Neuronal stem cell (in vitro differentiated cells): ENCODE data around the gene KIF15.

Source experiments
- DNase-seq: peaks from one replicate; pipeline ENCODE4 v3.0.0-alpha.2; 2013; ENCODE audit warnings: low spot score
- H2AFZ ChIP-seq: one replicate; pipeline ENCODE4 v1.6.1; 2013; ENCODE audit warnings: mild to moderate bottlenecking, low read length, inconsistent platforms
- H2AK5ac ChIP-seq: 2 replicates; pipeline ENCODE4 v1.6.1; 2013; ENCODE audit warnings: low read depth, mild to moderate bottlenecking, inconsistent platforms, low read length, moderate library complexity, mixed read lengths
- H2BK120ac ChIP-seq: 2 replicates; pipeline ENCODE4 v1.6.1; 2013; ENCODE audit warnings: low read depth, mild to moderate bottlenecking, inconsistent platforms, low read length, moderate library complexity, mixed read lengths
- H2BK12ac ChIP-seq: one replicate; pipeline ENCODE4 v1.6.1; 2013; ENCODE audit warnings: low read length, inconsistent platforms
- H2BK15ac ChIP-seq: 2 replicates; pipeline ENCODE4 v1.6.1; 2013; ENCODE audit warnings: mild to moderate bottlenecking, low read length, inconsistent platforms, mixed read lengths
- H2BK5ac ChIP-seq: one replicate; pipeline ENCODE4 v1.6.1; 2013; ENCODE audit warnings: inconsistent platforms, mild to moderate bottlenecking, low read length, moderate library complexity
- H3K14ac ChIP-seq: one replicate; pipeline ENCODE4 v1.6.1; 2013; ENCODE audit warnings: low read length, inconsistent platforms
- H3K18ac ChIP-seq: 2 replicates; pipeline ENCODE4 v1.6.1; 2013; ENCODE audit warnings: low read length, inconsistent platforms
- H3K23ac ChIP-seq: 2 replicates; pipeline ENCODE4 v1.6.1; 2013; ENCODE audit warnings: low read depth, mild to moderate bottlenecking, mixed read lengths, low read length, inconsistent platforms; ENCODE audit not compliant: poor library complexity
- H3K27ac ChIP-seq: replicated peaks from 3 replicates; pipeline ENCODE4 v1.5.1; 2013; ENCODE audit warnings: low read length, inconsistent platforms
- H3K27me3 ChIP-seq, 3 experiments: 2 replicates each; pipeline ENCODE4 v1.6.1; 2013; ENCODE audit warnings: low read length in 3 of 3, mild to moderate bottlenecking in 2 of 3, inconsistent platforms in 1 of 3, low read depth in 1 of 3, mixed read lengths in 1 of 3, moderate library complexity in 1 of 3; ENCODE audit not compliant: control insufficient read depth in 3 of 3, insufficient read depth in 3 of 3
- H3K36me3 ChIP-seq, 2 donors: replicated peaks in 1 of 2; 2 replicates each; pipeline ENCODE4 v1.6.1; 2013; ENCODE audit warnings: low read length in 2 of 2; ENCODE audit not compliant: control insufficient read depth in 2 of 2, insufficient read depth in 2 of 2
- H3K4ac ChIP-seq: 2 replicates; pipeline ENCODE4 v1.6.1; 2013; ENCODE audit warnings: inconsistent platforms, mild to moderate bottlenecking, low read length, moderate library complexity
- H3K4me1 ChIP-seq, 2 donors: 1 replicate in 1 of 2; 2 replicates in 1 of 2; pipeline ENCODE4 v1.6.1; 2013; ENCODE audit warnings: low read length in 2 of 2, low read depth in 1 of 2; ENCODE audit not compliant: control insufficient read depth in 2 of 2, insufficient read depth in 1 of 2
- H3K4me2 ChIP-seq: one replicate; pipeline ENCODE4 v1.6.1; 2013; ENCODE audit warnings: mild to moderate bottlenecking, low read length, inconsistent platforms; ENCODE audit not compliant: insufficient read depth, poor library complexity, severe bottlenecking
- H3K4me3 ChIP-seq, 2 donors: 2 replicates each; pipeline ENCODE4 v1.5.1; 2013; ENCODE audit warnings: low read length in 2 of 2, mild to moderate bottlenecking in 2 of 2, inconsistent platforms in 1 of 2, moderate library complexity in 1 of 2
- H3K79me1 ChIP-seq: one replicate; pipeline ENCODE4 v1.6.1; 2013; ENCODE audit warnings: low read depth, mild to moderate bottlenecking, inconsistent platforms, low read length, moderate library complexity
- H3K9ac ChIP-seq: one replicate; pipeline ENCODE4 v1.6.1; 2013; ENCODE audit warnings: mild to moderate bottlenecking, low read depth, low read length, inconsistent platforms; ENCODE audit not compliant: poor library complexity
- H3K9me3 ChIP-seq, 2 donors: replicated peaks in 1 of 2; 2 replicates each; pipeline versions ENCODE3 to v1.6.1; 2013; ENCODE audit warnings: low read length in 2 of 2, mild to moderate bottlenecking in 2 of 2, inconsistent platforms in 1 of 2, low read depth in 1 of 2, mixed read lengths in 1 of 2, moderate library complexity in 1 of 2; ENCODE audit not compliant: control insufficient read depth in 2 of 2, insufficient read depth in 1 of 2
- H4K8ac ChIP-seq: one replicate; pipeline ENCODE4 v1.6.1; 2013; ENCODE audit warnings: low read depth, mild to moderate bottlenecking, inconsistent platforms, low read length, moderate library complexity
- H4K91ac ChIP-seq: one replicate; pipeline ENCODE4 v1.6.1; 2013; ENCODE audit warnings: low read length, low read depth, mild to moderate bottlenecking, inconsistent platforms; ENCODE audit not compliant: poor library complexity
- WGBS, 2 donors: extraction: QIAGEN DNeasy Blood & Tissue Kit; methylation state at CpG; one replicate each; pipeline ENCODE4 v1.1.7; 2013; ENCODE audit warnings: missing lambda C conversion rate in 2 of 2, mixed read lengths in 1 of 2; ENCODE audit not compliant: insufficient read length in 2 of 2, insufficient replicate concordance in 1 of 2; ENCODE audit errors: extremely low coverage in 2 of 2; 5-methylcytosine and 5-hydroxymethylcytosine counted together

The KIF15 gene

GRCh38 chr3:44832032-44832431 is 70.4 kb downstream of the KIF15 start:
- Histone ChIP-seq H3K36me3 (peaks cover 24 to 90% of the 10 kb centered on the region in 2 donors), H3K4ac (no peak overlapping the region), H3K4me1 (no peaks in the 10 kb centered on the region), H3K79me1 (no peaks in the 10 kb centered on the region), H3K23ac (no peak overlapping the region), H3K4me3 (no peak overlapping the region), H2BK120ac (no peak overlapping the region), H3K27ac (no peak overlapping the region), H4K8ac (no peak overlapping the region), H4K91ac (no peak overlapping the region), H2AFZ (no peak overlapping the region), H2BK5ac (no peak overlapping the region), H2BK12ac (no peak overlapping the region), H2AK5ac (no peak overlapping the region), H3K14ac (no peak overlapping the region), H3K4me2 (no peak overlapping the region), H3K9me3 (peaks cover 1 to 14% of the 10 kb centered on the region in 2 donors), H3K18ac (no peak overlapping the region), H3K27me3 (no peaks in the 10 kb centered on the region), H3K9ac (no peak overlapping the region), H2BK15ac (no peak overlapping the region)
- WGBS, 2 donors: no CpG with 5 or more reads among the region's 1 CpG
- DNase-seq: no peak

GRCh38 chr3:44832965-44833364 is 71.4 kb downstream of the KIF15 start:
- no peak overlapping the region for H3K23ac ChIP-seq
- H3K4ac ChIP-seq: no peak overlapping the region
- no peak overlapping the region for H2BK5ac ChIP-seq
- no peak overlapping the region for H3K14ac ChIP-seq
- H2BK12ac ChIP-seq: no peak overlapping the region
- H2AFZ ChIP-seq: no peak overlapping the region
- H3K27me3 ChIP-seq: no peaks in the 10 kb centered on the region
- H3K36me3 ChIP-seq: peaks cover 24 to 90% of the 10 kb centered on the region in 2 donors
- H2AK5ac ChIP-seq: no peak overlapping the region
- no peaks in the 10 kb centered on the region for H3K79me1 ChIP-seq
- no peak overlapping the region for H3K9ac ChIP-seq
- WGBS, 2 donors: no CpG with 5 or more reads among the region's 2 CpGs
- H2BK15ac ChIP-seq: no peak overlapping the region
- no peaks in the 10 kb centered on the region for H3K4me1 ChIP-seq
- no peak overlapping the region for H3K27ac ChIP-seq
- no peak overlapping the region for H4K91ac ChIP-seq
- no peak for DNase-seq
- peaks cover 1 to 20% of the 10 kb centered on the region in 2 donors for H3K9me3 ChIP-seq
- H3K4me2 ChIP-seq: no peak overlapping the region
- no peak overlapping the region for H2BK120ac ChIP-seq
- H3K18ac ChIP-seq: no peak overlapping the region
- no peak overlapping the region for H4K8ac ChIP-seq
- H3K4me3 ChIP-seq: no peak overlapping the region

GRCh38 chr3:44833394-44833793 is 71.8 kb downstream of the KIF15 start:
- peaks cover 4 to 20% of the 10 kb centered on the region in 2 donors for H3K9me3 ChIP-seq
- no peak overlapping the region for H2BK15ac ChIP-seq
- no peak overlapping the region for H3K4me3 ChIP-seq
- WGBS, 2 donors: no CpG with 5 or more reads among the region's 7 CpGs
- H2AK5ac ChIP-seq: no peak overlapping the region
- H2AFZ ChIP-seq: no peak overlapping the region
- H3K4me1 ChIP-seq: no peaks in the 10 kb centered on the region
- no peak overlapping the region for H2BK120ac ChIP-seq
- H3K23ac ChIP-seq: no peak overlapping the region
- H2BK5ac ChIP-seq: no peak overlapping the region
- H4K91ac ChIP-seq: no peak overlapping the region
- no peak overlapping the region for H4K8ac ChIP-seq
- H3K36me3 ChIP-seq: peaks cover 26 to 90% of the 10 kb centered on the region in 2 donors
- H3K4ac ChIP-seq: no peak overlapping the region
- no peak overlapping the region for H3K14ac ChIP-seq
- no peak overlapping the region for H3K4me2 ChIP-seq
- H2BK12ac ChIP-seq: no peak overlapping the region
- no peak for DNase-seq
- no peak overlapping the region for H3K27ac ChIP-seq
- H3K27me3 ChIP-seq: no peaks in the 10 kb centered on the region
- no peaks in the 10 kb centered on the region for H3K79me1 ChIP-seq
- no peak overlapping the region for H3K18ac ChIP-seq
- H3K9ac ChIP-seq: no peak overlapping the region

GRCh38 chr3:44835684-44836083 is 74.1 kb downstream of the KIF15 start:
- no peak overlapping the region for H2AK5ac ChIP-seq
- H3K36me3 ChIP-seq: peaks cover 24 to 96% of the 10 kb centered on the region in 2 donors
- H4K8ac ChIP-seq: no peak overlapping the region
- no peak overlapping the region for H2BK12ac ChIP-seq
- 100% methylated on average over 1 of the region's 3 CpGs; no CpG with 5 or more reads in 1 of the 2 donors for WGBS, 2 donors
- H3K27me3 ChIP-seq: no peaks in the 10 kb centered on the region
- H3K4ac ChIP-seq: no peak overlapping the region
- H3K14ac ChIP-seq: no peak overlapping the region
- no peak overlapping the region for H2BK5ac ChIP-seq
- no peak overlapping the region for H4K91ac ChIP-seq
- DNase-seq: no peak
- no peak overlapping the region for H3K4me3 ChIP-seq
- H3K9ac ChIP-seq: no peak overlapping the region
- no peaks in the 10 kb centered on the region for H3K4me1 ChIP-seq
- H2BK15ac ChIP-seq: no peak overlapping the region
- H2BK120ac ChIP-seq: no peak overlapping the region
- H3K79me1 ChIP-seq: no peaks in the 10 kb centered on the region
- H3K27ac ChIP-seq: no peak overlapping the region
- H2AFZ ChIP-seq: no peak overlapping the region
- H3K23ac ChIP-seq: no peak overlapping the region
- no peak overlapping the region for H3K18ac ChIP-seq
- no peak overlapping the region for H3K4me2 ChIP-seq
- H3K9me3 ChIP-seq: peaks cover 4 to 20% of the 10 kb centered on the region in 2 donors
